Right ventricle myocardium inferior (tissue), 1 donor: Measurements from ENCODE around the gene PPP3CA. TPM values are rescaled to one million over a fixed set of nuclear protein-coding genes. Genes with fewer than 3 reads are reported as not detected.

ENCODE experiments used
- ATAC-seq: fragments of 200-7000 bp; cut with Tn5 transposase; one replicate; pipeline ENCODE4 v1.9.1; 2020; ENCODE audit warnings: mild to moderate bottlenecking, moderate library complexity
- DNase-seq: peaks from one replicate; pipeline ENCODE4 v3.0.0; 2021; ENCODE audit errors: missing footprints
- intact Hi-C: fragments of 100-400 bp; cut with DNase I; formaldehyde crosslinking; loops from one replicate; pipeline ENCODE4 v1.11.0; 2022
- microRNA-seq: library from miRNA; unstranded; fragments of <30 nt; microRNA quantifications from one replicate; pipeline ENCODE4 v1.2.0, GENCODE V29; 2020
- total RNA-seq: library from RNA; stranded (reverse); fragmentation: NEBNext Ultra II Directional; extraction: Animal tissue kit (Norgen Biotek cat#: 25700); gene quantifications from one replicate; pipeline ENCODE4 v1.2.1, GENCODE V29; 2021
- donor health status: DM: no; HTN: yes; CAD: no; lungs with severe emphysema.

PPP3CA gene
- total RNA-seq, 1 donor from 2014 or later = 23.3 TPM

DNA sequence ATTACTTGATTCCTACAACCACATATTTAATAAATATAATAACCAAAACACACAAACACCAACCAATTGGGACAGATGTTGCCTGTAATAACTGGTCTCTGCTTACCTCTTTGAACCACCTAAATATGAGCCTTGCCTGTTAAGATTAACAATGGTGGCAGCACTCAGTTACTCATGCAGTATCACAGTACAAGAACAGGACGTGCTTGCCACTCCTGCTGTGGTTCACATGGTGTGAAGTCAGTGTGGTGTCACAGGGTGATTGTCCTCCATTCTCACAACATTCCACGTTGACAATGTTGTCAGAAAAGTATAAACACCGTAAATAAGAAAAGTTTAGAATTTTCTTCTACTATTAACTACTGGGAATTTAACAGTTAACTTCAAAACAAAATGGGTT is 365.0 kb downstream of the PPP3CA start:
- DNase-seq = no peak
- peak; percentile 35 for ATAC-seq
- intact Hi-C loops = no loop called here

DNA sequence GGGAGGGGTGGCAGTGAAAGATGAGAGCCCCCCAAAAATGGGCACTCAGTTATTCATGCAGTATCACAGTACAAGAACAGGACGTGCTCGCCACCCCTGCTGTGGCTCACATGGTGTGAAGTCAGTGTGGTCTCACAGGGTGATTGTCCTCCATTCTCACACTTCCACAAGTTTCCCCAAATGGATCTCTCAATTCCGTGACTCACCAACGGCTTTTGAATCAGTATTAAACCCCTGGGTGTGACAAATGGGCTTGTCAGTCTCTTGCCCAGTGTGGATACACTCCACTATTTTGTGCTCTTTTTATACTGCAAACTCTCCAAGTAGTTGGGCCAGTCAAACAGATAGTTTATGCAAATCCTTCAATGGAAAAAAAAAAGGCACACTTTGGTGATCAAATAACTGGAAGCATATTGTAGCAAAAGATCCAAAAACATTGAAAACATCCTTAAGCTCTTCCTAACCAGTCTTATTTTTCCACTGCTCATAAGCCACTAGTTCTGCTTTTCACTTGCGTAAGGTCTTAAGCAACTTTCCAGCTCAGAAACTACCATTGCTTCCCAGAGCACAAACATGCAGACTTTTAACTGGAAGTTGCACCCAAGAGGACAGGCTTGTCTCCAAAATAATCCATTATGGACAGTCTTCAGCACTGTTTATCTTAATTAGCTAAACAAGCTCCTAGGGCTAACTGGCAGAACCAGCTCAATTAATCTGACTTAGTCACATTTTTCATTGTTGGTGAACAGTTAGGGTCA is 365.7 kb downstream of the PPP3CA start:
- ATAC-seq (no peak), DNase-seq (no peak)
- intact Hi-C loops = no loop called here

DNA sequence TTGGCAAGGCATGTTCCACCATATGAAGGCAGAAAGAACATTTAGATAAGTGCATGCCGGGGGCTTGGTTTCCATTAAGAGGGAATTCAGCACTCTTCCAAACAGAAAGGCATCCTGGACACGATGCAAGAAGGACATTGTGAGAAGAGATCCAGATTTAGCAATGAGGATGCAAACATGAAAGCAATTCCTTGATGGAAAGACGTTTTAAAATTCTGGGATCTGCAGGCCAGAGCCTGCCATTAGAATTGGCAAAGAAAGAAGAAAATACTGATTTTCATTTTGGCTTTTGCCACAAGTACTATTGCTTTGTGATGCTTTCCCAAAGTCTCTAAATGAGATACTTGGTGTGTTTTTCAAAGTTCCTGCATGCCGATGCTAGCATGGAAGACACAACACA is 367.6 kb downstream of the PPP3CA start:
- DNase-seq (no peak), ATAC-seq (no peak)
- intact Hi-C loops = no loop called here

DNA sequence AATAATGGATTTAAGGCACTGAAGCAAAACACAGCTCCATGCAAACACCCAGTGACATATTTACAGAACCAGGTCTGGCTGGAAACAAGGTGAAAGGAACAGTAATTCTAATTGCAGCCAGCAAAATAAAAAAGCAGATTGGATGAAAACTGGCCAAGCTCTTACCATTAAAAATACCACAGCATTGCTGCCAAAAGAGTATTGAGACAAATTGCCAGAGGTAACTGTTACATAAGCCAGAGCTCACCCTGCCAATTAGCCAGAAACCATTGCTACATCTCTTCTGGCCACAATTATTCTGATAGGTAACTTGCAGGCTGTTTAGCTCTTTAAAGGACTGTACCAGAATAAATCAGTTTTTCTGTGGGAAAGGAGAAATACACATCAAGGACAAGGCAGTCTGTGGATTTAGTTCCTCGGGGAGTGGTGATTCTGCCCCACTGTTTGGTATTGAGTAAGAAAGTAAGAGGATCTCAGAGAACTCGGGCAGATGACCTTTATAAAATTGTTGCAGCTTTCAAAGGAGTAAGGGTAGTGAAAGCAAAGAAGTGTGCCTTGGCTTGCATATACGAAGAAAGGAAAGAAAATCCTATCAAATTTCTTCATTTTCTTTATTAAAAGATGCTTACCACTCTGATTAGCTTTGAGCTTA is 369.5 kb downstream of the PPP3CA start:
- intact Hi-C loops = no loop called here
- ATAC-seq (peak; percentile 84), DNase-seq (no peak)

DNA sequence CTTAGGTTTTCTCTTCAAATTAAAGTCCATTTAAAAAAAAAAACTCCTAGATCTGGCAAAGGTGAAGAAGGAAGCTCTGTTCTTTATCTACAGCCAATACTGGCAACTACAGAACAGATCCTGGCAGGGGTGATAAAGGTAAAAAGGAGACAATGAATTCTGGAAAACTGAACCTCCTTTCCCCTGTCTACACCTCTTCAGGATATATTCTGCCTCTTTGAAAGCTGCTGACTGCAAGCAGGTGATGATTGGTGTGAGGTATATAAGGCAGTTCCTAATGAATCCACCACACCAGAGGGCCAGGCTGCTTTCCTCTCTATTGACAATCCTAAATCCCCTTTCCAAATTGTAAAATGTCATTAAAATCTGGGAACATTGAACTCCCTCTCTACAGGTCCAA is 370.1 kb downstream of the PPP3CA start:
- peak; percentile 55 for ATAC-seq
- intact Hi-C loops = no loop called here
- no peak for DNase-seq

Small RNA genes lying within 50 kb of the gene (microRNA-seq; reads per million reads assigned to microRNA genes)
- gene MIR1255A = not detected
- gene MIR8066 = not detected
